ENCODE results near the gene KIF4A. TPM values are rescaled to one million over a fixed set of nuclear protein-coding genes. Genes with fewer than 3 reads are reported as not detected.

KIF4A gene
- total and polyA plus RNA-seq, 2 of the 13 experiments (the other 11 are each of a cell fraction or from before 2014, with no cell fraction given) = 9.4 to 28.2 TPM

DNA sequence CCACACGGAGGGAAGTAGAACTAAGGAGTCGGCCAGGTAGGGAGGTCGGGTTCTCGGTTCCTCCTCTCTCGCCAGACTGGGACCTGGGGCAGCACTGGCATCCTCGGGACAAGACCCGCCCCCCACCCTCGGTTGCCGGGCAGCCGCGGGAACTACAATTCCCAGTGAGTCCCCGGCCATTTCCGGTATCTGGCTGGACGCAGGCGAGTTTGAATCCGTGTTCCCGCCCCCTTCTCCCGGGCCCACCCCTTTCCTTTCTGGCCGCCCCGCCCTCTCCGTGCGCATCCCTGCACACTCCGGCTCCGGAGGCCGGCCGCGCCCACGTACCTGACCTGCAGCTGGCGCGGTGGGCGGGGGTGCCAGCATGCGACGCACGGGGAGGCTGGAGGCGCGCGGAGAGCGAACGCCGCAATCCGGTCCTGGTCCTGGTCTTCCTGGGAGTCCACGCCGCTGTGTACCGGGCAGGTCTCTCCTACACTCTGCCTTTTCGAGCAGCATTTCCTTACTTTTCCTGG lies 144.5 kb downstream of the KIF4A start:
- peak overlapping the region; percentile 83 for H2AFZ ChIP-seq (ENCODE audit: low read length)
- H3K9ac ChIP-seq (ENCODE audit: insufficient read depth, low read depth, low read length) = peak overlapping the region; percentile 71
- in situ Hi-C loops (cut with HindIII; ENCODE audit: extremely low pct_ligation_motif_present, low pct_unique_long_range_greater_than_20kb) (no loop called here), intact Hi-C loops (cut with micrococcal nuclease; ENCODE audit: unreplicated experiment) (loop anchor here (5.0 kb wide), 1 partner anchor 142 kb away; the partner anchor contains the start of gene KIF4A)
- no CpG with 5 or more reads among the region's 45 CpGs for WGBS (ENCODE audit: low lambda C conversion rate)
- FAIRE-seq (peak; percentile 55), DNase-seq (ENCODE audit: low spot score) (peak; percentile 73), ATAC-seq (peak; percentile 90)
- H3K27me3 ChIP-seq (ENCODE audit: control insufficient read depth in 1 of 2, insufficient read depth in 2 of 2, low read length in 2 of 2) = no peaks in the 10 kb centered on the region
- no TSS peak for BruUV-seq (replicated peaks)
- H4K20me1 ChIP-seq (ENCODE audit: insufficient read depth, low read length) = no peaks in the 10 kb centered on the region
- POLR2A ChIA-PET = interaction anchor here (0.7 to 1.7 kb wide), 2 partner anchors 11 to 1184 kb away, joined by 4 to 9 read pairs; partner anchors contain the start of genes CXCR3 and GDPD2
- H3K4me1 ChIP-seq (ENCODE audit: insufficient read depth, low read length) = peaks cover 22% of the 10 kb centered on the region
- peak overlapping the region; percentile 82 for H3K4me2 ChIP-seq (ENCODE audit: low read depth, low read length)
- no peaks in the 10 kb centered on the region for H3K36me3 ChIP-seq (replicated peaks in 1 of 2; ENCODE audit: control insufficient read depth in 1 of 2, insufficient read depth in 2 of 2, low read length in 2 of 2)
- peak overlapping the region; percentile 71 to 80 (median 77); a peak in 5 of 6 replicates for H3K4me3 ChIP-seq (replicated peaks in 1 of 3; ENCODE audit: insufficient read depth in 1 of 3, low read depth in 2 of 3, low read length in 3 of 3)
- CTCF ChIA-PET (ENCODE audit: low intra/inter-chr PET ratio, low total read pairs) = no interaction called here
- H3K27ac ChIP-seq (ENCODE audit: extremely low read length, insufficient read depth, low read length) = peak overlapping the region; percentile 74
- no peaks in the 10 kb centered on the region for H3K9me3 ChIP-seq (ENCODE audit: low read length)
- H3K79me2 ChIP-seq (ENCODE audit: insufficient read depth, low read length) = no peaks in the 10 kb centered on the region
- TF ChIP-seq, protein P1, sequence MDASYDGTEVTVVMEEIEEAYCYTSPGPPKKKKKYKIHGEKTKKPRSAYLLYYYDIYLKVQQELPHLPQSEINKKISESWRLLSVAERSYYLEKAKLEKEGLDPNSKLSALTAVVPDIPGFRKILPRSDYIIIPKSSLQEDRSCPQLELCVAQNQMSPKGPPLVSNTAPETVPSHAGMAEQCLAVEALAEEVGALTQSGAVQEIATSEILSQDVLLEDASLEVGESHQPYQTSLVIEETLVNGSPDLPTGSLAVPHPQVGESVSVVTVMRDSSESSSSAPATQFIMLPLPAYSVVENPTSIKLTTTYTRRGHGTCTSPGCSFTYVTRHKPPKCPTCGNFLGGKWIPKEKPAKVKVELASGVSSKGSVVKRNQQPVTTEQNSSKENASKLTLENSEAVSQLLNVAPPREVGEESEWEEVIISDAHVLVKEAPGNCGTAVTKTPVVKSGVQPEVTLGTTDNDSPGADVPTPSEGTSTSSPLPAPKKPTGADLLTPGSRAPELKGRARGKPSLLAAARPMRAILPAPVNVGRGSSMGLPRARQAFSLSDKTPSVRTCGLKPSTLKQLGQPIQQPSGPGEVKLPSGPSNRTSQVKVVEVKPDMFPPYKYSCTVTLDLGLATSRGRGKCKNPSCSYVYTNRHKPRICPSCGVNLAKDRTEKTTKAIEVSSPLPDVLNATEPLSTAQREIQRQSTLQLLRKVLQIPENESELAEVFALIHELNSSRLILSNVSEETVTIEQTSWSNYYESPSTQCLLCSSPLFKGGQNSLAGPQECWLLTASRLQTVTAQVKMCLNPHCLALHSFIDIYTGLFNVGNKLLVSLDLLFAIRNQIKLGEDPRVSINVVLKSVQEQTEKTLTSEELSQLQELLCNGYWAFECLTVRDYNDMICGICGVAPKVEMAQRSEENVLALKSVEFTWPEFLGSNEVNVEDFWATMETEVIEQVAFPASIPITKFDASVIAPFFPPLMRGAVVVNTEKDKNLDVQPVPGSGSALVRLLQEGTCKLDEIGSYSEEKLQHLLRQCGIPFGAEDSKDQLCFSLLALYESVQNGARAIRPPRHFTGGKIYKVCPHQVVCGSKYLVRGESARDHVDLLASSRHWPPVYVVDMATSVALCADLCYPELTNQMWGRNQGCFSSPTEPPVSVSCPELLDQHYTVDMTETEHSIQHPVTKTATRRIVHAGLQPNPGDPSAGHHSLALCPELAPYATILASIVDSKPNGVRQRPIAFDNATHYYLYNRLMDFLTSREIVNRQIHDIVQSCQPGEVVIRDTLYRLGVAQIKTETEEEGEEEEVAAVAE (CRISPR knock-in tag; IDR thresholded peaks at IDR 0.05; ENCODE audit: borderline replicate concordance) = no peak
- TF ChIP-seq GABPB1 (CRISPR knock-in tag; IDR thresholded peaks at IDR 0.05) (peak; percentile 90), THAP11 (CRISPR knock-in tag; IDR thresholded peaks at IDR 0.05) (peak; percentile 93; the same call in 1 of the 2 replicates), LCORL (IDR thresholded peaks at IDR 0.05) (no peak), LCORL (CRISPR knock-in tag; IDR thresholded peaks at IDR 0.05) (0 out of 2 replicates have a peak, but pooled peaks have one; percentile 0), ZFP36 (IDR thresholded peaks at IDR 0.05; ENCODE audit: borderline replicate concordance, low read depth, low read length, partially characterized antibody) (no peak), ZEB1 (IDR thresholded peaks at IDR 0.05; ENCODE audit: insufficient replicate concordance, low read depth) (no peak), SAP130 (CRISPR knock-in tag; IDR thresholded peaks at IDR 0.05; ENCODE audit: low read depth) (peak; percentile 9; the same call in 1 of the 2 replicates), SMAD3 (CRISPR knock-in tag; IDR thresholded peaks at IDR 0.05) (no peak), ZIK1 (CRISPR knock-in tag; IDR thresholded peaks at IDR 0.05; ENCODE audit: borderline replicate concordance, low read depth) (no peak), NR2F1 (CRISPR knock-in tag; IDR thresholded peaks at IDR 0.05) (no peak), POLR2G (IDR thresholded peaks at IDR 0.05; ENCODE audit: low read depth, low read length) (peak; percentile 29; the same call in 1 of the 2 replicates), ZNF143 (CRISPR knock-in tag; IDR thresholded peaks at IDR 0.05) (peak; percentile 85), RBFOX2 (IDR thresholded peaks at IDR 0.05; ENCODE audit: low read depth, low read length) (peak; percentile 43), ELF1 (CRISPR knock-in tag; IDR thresholded peaks at IDR 0.05) (peak; percentile 59; the same call in 1 of the 2 replicates), CEBPB (IDR thresholded peaks at IDR 0.05; ENCODE audit: borderline replicate concordance, low read depth, low read length) (no peak), ZNF253 (CRISPR knock-in tag; IDR thresholded peaks at IDR 0.05; ENCODE audit: borderline replicate concordance) (no peak), HOXD1 (CRISPR knock-in tag; IDR thresholded peaks at IDR 0.05) (no peak), KAT2B (IDR thresholded peaks at IDR 0.05; ENCODE audit: borderline replicate concordance, low read depth, low read length) (no peak)
- TF ChIP-seq, protein P2, sequence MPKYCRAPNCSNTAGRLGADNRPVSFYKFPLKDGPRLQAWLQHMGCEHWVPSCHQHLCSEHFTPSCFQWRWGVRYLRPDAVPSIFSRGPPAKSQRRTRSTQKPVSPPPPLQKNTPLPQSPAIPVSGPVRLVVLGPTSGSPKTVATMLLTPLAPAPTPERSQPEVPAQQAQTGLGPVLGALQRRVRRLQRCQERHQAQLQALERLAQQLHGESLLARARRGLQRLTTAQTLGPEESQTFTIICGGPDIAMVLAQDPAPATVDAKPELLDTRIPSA (CRISPR knock-in tag; IDR thresholded peaks at IDR 0.05; ENCODE audit: borderline replicate concordance) = no peak
- TF ChIP-seq, protein P3, sequence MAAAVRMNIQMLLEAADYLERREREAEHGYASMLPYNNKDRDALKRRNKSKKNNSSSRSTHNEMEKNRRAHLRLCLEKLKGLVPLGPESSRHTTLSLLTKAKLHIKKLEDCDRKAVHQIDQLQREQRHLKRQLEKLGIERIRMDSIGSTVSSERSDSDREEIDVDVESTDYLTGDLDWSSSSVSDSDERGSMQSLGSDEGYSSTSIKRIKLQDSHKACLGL (CRISPR knock-in tag; IDR thresholded peaks at IDR 0.05) = 0 out of 2 replicates have a peak, but pooled peaks have one; percentile 15

Data from HepG2 (cell line).